ENCODE measurements around the gene IGSF5. TPM values are rescaled to one million over a fixed set of nuclear protein-coding genes. Genes with fewer than 3 reads are reported as not detected.
A peak's percentile ranks its signal among the peaks of the same experiment; 100 is the strongest.

Gene IGSF5
- total RNA-seq, 4 donors from 2014 or later, result 0.27 TPM; not detected in 3

DNA sequence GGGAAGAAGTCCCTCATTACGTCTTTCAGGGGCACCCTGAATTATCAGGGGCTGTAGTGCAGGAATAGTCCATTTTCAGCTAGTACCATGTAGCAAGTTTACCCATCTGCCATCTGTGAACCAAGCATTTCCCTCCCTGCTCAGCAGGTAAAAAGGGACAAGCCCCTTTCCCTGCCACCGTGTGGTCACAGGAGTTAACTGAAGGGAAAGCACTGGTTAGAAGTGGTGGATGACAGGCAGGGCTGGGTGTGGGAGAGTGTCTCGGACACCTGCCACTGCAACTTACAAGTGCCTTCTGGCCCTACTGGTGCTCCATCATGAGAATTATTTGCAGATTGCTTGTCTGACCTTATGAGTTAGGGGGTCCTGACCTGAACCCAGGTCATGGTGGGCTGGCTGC is 32.0 kb upstream of the IGSF5 start:
- no peaks in the 10 kb centered on the region for H3K27me3 ChIP-seq
- no peak overlapping the region for H3K4me3 ChIP-seq
- no peaks in the 10 kb centered on the region for H3K9me3 ChIP-seq
- in situ Hi-C loops (cut with MboI; ENCODE audit: low pct_ligation_motif_present in 1 of 4, low pct_unique_long_range_greater_than_20kb in 1 of 4, low sequenced_read_pairs in 3 of 4), result no loop called here
- H3K4me1 ChIP-seq, result peaks cover 0 to 9% (median 0%) of the 10 kb centered on the region in 4 donors
- H3K27ac ChIP-seq, result no peak overlapping the region
- TF ChIP-seq POLR2AphosphoS5 (IDR thresholded peaks at IDR 0.05) (no peak), EP300 (IDR thresholded peaks at IDR 0.05; ENCODE audit: low read depth) (no peak), POLR2A (IDR thresholded peaks at IDR 0.05) (no peak)
- TF ChIP-seq, protein P1, sequence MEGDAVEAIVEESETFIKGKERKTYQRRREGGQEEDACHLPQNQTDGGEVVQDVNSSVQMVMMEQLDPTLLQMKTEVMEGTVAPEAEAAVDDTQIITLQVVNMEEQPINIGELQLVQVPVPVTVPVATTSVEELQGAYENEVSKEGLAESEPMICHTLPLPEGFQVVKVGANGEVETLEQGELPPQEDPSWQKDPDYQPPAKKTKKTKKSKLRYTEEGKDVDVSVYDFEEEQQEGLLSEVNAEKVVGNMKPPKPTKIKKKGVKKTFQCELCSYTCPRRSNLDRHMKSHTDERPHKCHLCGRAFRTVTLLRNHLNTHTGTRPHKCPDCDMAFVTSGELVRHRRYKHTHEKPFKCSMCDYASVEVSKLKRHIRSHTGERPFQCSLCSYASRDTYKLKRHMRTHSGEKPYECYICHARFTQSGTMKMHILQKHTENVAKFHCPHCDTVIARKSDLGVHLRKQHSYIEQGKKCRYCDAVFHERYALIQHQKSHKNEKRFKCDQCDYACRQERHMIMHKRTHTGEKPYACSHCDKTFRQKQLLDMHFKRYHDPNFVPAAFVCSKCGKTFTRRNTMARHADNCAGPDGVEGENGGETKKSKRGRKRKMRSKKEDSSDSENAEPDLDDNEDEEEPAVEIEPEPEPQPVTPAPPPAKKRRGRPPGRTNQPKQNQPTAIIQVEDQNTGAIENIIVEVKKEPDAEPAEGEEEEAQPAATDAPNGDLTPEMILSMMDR (IDR thresholded peaks at IDR 0.05), result peak in 3 of 5 experiments; percentile 11 to 55 (median 36)
- no peaks in the 10 kb centered on the region for H3K36me3 ChIP-seq
- 52 to 100% methylated on average over 1 to 3 of the region's 3 CpGs for WGBS, 2 donors (ENCODE audit: low coverage in 1 of 2)
- intact Hi-C loops (cut with DNase I; ENCODE audit: low total_unique reads), result no loop called here
- peak; percentile 29 for DNase-seq

GRCh38 chr21:39713905-39714304 is 31.1 kb upstream of the IGSF5 start:
- Histone ChIP-seq H3K27me3 (no peaks in the 10 kb centered on the region), H3K4me1 (peaks cover 0 to 9% (median 0%) of the 10 kb centered on the region in 4 donors), H3K27ac (no peak overlapping the region), H3K4me3 (no peak overlapping the region), H3K36me3 (no peaks in the 10 kb centered on the region), H3K9me3 (no peaks in the 10 kb centered on the region)
- DNase-seq, result no peak
- in situ Hi-C loops (cut with MboI; ENCODE audit: low pct_ligation_motif_present in 1 of 4, low pct_unique_long_range_greater_than_20kb in 1 of 4, low sequenced_read_pairs in 3 of 4), result no loop called here
- TF ChIP-seq, protein P1 (IDR thresholded peaks at IDR 0.05), result no peak
- WGBS, 2 donors (ENCODE audit: low coverage in 1 of 2), result 82 to 85% methylated on average over 5 to 7 of the region's 7 CpGs
- intact Hi-C loops (cut with DNase I; ENCODE audit: low total_unique reads), result no loop called here

GRCh38 chr21:39714331-39714730 is 30.7 kb upstream of the IGSF5 start:
- intact Hi-C loops (cut with DNase I; ENCODE audit: low total_unique reads), result no loop called here

DNA sequence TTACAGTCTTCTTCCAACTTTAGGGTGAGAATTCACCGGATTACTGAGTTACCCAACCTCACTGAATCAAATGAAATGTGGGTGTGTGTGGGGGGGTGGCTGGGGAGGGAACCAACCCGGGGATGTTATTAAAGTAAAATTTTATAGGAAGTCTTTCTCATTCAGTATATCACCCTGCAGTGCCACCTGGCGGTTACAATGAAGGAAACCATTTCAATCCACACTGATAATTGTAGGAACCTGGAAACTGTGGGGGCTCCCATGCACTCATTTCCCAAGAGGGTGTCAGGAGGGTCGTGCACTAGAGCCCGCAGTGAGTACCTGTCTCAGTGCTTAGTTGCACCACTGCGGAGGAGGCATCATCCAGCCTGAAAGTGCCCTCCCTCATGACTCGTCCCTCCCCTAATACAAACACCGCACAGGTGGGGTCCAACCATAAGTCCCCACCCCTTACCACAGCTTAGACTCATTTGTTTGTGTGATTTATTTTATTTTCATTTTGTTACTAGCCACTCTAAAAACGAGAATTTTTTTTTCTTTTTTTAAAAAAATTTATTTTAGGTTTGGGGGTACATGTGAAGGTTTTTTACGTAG is 29.1 kb upstream of the IGSF5 start:
- H3K27me3 ChIP-seq, result no peaks in the 10 kb centered on the region
- 28 to 32% methylated on average over 8 to 10 of the region's 10 CpGs for WGBS, 2 donors (ENCODE audit: low coverage in 1 of 2)
- H3K36me3 ChIP-seq, result no peaks in the 10 kb centered on the region
- no peak overlapping the region for H3K4me3 ChIP-seq
- intact Hi-C loops (cut with DNase I; ENCODE audit: low total_unique reads), result loop anchor here (1.0 kb wide), 1 partner anchor 198 kb away; no protein-coding TSS in a partner anchor
- TF ChIP-seq EP300 (IDR thresholded peaks at IDR 0.05; ENCODE audit: low read depth), result no peak
- TF ChIP-seq POLR2A (IDR thresholded peaks at IDR 0.05), result no peak
- TF ChIP-seq, protein P1 (IDR thresholded peaks at IDR 0.05), result peak; percentile 70 to 77 (median 72)
- TF ChIP-seq POLR2AphosphoS5 (IDR thresholded peaks at IDR 0.05), result no peak
- peaks cover 0 to 9% (median 0%) of the 10 kb centered on the region in 4 donors for H3K4me1 ChIP-seq
- DNase-seq, result peak; percentile 68
- in situ Hi-C loops (cut with MboI; ENCODE audit: low pct_ligation_motif_present in 1 of 4, low pct_unique_long_range_greater_than_20kb in 1 of 4, low sequenced_read_pairs in 3 of 4), result loop anchor here in 2 of 4 donors (5.0 kb wide), 1 partner anchor 199 kb away; no protein-coding TSS in a partner anchor
- H3K9me3 ChIP-seq, result no peaks in the 10 kb centered on the region
- no peak overlapping the region for H3K27ac ChIP-seq

More at GRCh38 chr21:39714331-39714730, 30.7 kb upstream of the IGSF5 start:
- no peaks in the 10 kb centered on the region for H3K27me3 ChIP-seq
- no peak overlapping the region for H3K4me3 ChIP-seq
- in situ Hi-C loops (cut with MboI; ENCODE audit: low pct_ligation_motif_present in 1 of 4, low pct_unique_long_range_greater_than_20kb in 1 of 4, low sequenced_read_pairs in 3 of 4), result no loop called here
- H3K36me3 ChIP-seq, result no peaks in the 10 kb centered on the region
- no peaks in the 10 kb centered on the region for H3K9me3 ChIP-seq
- peaks cover 0 to 9% (median 0%) of the 10 kb centered on the region in 4 donors for H3K4me1 ChIP-seq
- WGBS, 2 donors (ENCODE audit: low coverage in 1 of 2), result 52 to 88% methylated on average over 1 of the region's 1 CpG
- DNase-seq, result no peak
- no peak overlapping the region for H3K27ac ChIP-seq
- TF ChIP-seq POLR2AphosphoS5 (IDR thresholded peaks at IDR 0.05) (no peak), EP300 (IDR thresholded peaks at IDR 0.05; ENCODE audit: low read depth) (no peak), POLR2A (IDR thresholded peaks at IDR 0.05) (no peak)
- TF ChIP-seq, protein P1 (IDR thresholded peaks at IDR 0.05), result no peak

Data from transverse colon (tissue), 4 donors.